ENCODE measurements around the gene CSMD2. TPM values are rescaled to one million over a fixed set of nuclear protein-coding genes. Genes with fewer than 3 reads are reported as not detected.

Gene CSMD2
- total RNA-seq, 1 experiment from 2014 or later, result 13.2 TPM

DNA sequence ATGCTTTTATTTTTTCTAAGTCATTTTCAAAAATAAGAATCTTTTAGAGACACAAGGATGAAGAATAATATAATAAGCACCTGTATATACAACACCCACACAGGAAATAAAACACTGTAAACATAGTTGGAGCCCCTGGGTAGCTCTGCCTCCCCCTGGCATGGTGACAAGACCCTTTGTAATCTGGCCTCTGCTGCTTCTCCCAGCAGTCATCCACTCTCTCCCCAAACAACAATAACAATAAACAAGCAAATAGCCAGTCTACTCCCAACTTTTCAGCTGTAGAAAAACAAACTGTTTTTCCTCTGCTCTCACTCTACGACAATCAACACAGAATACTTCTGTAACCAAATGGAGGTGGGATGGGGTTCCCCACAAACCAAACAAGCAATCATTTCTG is 110.1 kb downstream of the CSMD2 start:
- ChIA-PET POLR2A (no interaction called here), CTCF (interaction anchor here (1.1 kb wide), 1 partner anchor 58 kb away, joined by 3 read pairs; no protein-coding TSS in a partner anchor)
- H3K4me3 Mint-ChIP-seq, result no peak overlapping the region
- H3K36me3 Mint-ChIP-seq, result peaks cover 13% of the 10 kb centered on the region
- peaks cover 11% of the 10 kb centered on the region for H3K9me3 Mint-ChIP-seq
- DNase-seq (ENCODE audit: low spot score), result no peak
- H3K4me1 Mint-ChIP-seq, result peaks cover 21% of the 10 kb centered on the region
- H3K27me3 Mint-ChIP-seq (ENCODE audit: low read depth), result no peaks in the 10 kb centered on the region; the same call in 1 of the 2 replicates
- TF ChIP-seq, protein P1, sequence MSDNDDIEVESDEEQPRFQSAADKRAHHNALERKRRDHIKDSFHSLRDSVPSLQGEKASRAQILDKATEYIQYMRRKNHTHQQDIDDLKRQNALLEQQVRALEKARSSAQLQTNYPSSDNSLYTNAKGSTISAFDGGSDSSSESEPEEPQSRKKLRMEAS (CRISPR knock-in tag; IDR thresholded peaks at IDR 0.05), result no peak
- no peak for TF ChIP-seq MXD4 (CRISPR knock-in tag; IDR thresholded peaks at IDR 0.05; ENCODE audit: borderline replicate concordance)
- no peak for TF ChIP-seq HMGA2 (CRISPR knock-in tag; IDR thresholded peaks at IDR 0.05)
- no peak for TF ChIP-seq CREM (CRISPR knock-in tag; IDR thresholded peaks at IDR 0.05)
- no peak for TF ChIP-seq ZNF416 (CRISPR knock-in tag; IDR thresholded peaks at IDR 0.05)
- no peak for TF ChIP-seq NFE2L1 (CRISPR knock-in tag; IDR thresholded peaks at IDR 0.05)
- TF ChIP-seq, protein P2, sequence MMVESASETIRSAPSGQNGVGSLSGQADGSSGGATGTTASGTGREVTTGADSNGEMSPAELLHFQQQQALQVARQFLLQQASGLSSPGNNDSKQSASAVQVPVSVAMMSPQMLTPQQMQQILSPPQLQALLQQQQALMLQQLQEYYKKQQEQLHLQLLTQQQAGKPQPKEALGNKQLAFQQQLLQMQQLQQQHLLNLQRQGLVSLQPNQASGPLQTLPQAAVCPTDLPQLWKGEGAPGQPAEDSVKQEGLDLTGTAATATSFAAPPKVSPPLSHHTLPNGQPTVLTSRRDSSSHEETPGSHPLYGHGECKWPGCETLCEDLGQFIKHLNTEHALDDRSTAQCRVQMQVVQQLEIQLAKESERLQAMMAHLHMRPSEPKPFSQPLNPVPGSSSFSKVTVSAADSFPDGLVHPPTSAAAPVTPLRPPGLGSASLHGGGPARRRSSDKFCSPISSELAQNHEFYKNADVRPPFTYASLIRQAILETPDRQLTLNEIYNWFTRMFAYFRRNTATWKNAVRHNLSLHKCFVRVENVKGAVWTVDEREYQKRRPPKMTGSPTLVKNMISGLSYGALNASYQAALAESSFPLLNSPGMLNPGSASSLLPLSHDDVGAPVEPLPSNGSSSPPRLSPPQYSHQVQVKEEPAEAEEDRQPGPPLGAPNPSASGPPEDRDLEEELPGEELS (CRISPR knock-in tag; IDR thresholded peaks at IDR 0.05), result no peak
- TF ChIP-seq ZNF423 (CRISPR knock-in tag; IDR thresholded peaks at IDR 0.05), result no peak
- TF ChIP-seq, protein P3, sequence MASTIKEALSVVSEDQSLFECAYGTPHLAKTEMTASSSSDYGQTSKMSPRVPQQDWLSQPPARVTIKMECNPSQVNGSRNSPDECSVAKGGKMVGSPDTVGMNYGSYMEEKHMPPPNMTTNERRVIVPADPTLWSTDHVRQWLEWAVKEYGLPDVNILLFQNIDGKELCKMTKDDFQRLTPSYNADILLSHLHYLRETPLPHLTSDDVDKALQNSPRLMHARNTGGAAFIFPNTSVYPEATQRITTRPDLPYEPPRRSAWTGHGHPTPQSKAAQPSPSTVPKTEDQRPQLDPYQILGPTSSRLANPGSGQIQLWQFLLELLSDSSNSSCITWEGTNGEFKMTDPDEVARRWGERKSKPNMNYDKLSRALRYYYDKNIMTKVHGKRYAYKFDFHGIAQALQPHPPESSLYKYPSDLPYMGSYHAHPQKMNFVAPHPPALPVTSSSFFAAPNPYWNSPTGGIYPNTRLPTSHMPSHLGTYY (CRISPR knock-in tag; IDR thresholded peaks at IDR 0.05), result no peak
- TF ChIP-seq SOX15 (CRISPR knock-in tag; IDR thresholded peaks at IDR 0.05), result no peak
- TF ChIP-seq CBFB (CRISPR knock-in tag; IDR thresholded peaks at IDR 0.05; ENCODE audit: low read depth), result no peak
- H3K27ac Mint-ChIP-seq, result no peak overlapping the region
- ATAC-seq, result no peak

DNA sequence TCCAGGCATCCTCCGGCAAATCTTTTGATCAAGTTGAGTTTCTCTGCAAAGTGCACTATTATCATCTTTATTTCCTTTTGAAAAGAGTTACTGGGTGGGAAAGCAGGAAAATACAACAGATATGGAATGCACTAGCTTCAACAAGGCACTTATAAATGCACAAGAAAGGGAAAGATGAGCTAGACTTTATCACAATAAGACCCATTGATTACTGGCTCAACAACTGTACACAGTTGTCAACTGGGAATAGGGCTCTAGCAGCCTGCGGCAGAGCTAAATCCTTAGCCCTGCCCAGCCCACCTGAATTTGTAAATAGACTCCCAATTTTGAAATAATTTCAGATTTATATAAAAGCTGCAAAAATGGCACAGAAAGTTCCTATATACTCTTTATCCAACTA is 111.4 kb downstream of the CSMD2 start:
- Mint-ChIP-seq H3K27me3 (ENCODE audit: low read depth) (no peaks in the 10 kb centered on the region; the same call in 1 of the 2 replicates), H3K4me1 (peaks cover 21% of the 10 kb centered on the region), H3K4me3 (no peak overlapping the region), H3K27ac (no peak overlapping the region), H3K36me3 (peaks cover 19% of the 10 kb centered on the region), H3K9me3 (peaks cover 16% of the 10 kb centered on the region)
- ATAC-seq (no peak), DNase-seq (ENCODE audit: low spot score) (no peak)
- ChIA-PET CTCF (interaction anchor here (1.0 to 1.5 kb wide), 3 partner anchors 16 to 60 kb away, joined by 3 to 4 read pairs (median 3); no protein-coding TSS in a partner anchor), POLR2A (no interaction called here)
- TF ChIP-seq, protein P4, sequence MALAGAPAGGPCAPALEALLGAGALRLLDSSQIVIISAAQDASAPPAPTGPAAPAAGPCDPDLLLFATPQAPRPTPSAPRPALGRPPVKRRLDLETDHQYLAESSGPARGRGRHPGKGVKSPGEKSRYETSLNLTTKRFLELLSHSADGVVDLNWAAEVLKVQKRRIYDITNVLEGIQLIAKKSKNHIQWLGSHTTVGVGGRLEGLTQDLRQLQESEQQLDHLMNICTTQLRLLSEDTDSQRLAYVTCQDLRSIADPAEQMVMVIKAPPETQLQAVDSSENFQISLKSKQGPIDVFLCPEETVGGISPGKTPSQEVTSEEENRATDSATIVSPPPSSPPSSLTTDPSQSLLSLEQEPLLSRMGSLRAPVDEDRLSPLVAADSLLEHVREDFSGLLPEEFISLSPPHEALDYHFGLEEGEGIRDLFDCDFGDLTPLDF (CRISPR knock-in tag; IDR thresholded peaks at IDR 0.05), result no peak
- TF ChIP-seq ZNF232 (CRISPR knock-in tag; IDR thresholded peaks at IDR 0.05) (no peak), ETV6 (CRISPR knock-in tag; IDR thresholded peaks at IDR 0.05) (no peak), FOXK1 (CRISPR knock-in tag; IDR thresholded peaks at IDR 0.05) (no peak), ZNF317 (CRISPR knock-in tag; IDR thresholded peaks at IDR 0.05; ENCODE audit: borderline replicate concordance, low read depth) (no peak), NR1H2 (CRISPR knock-in tag; IDR thresholded peaks at IDR 0.05) (no peak), ATF1 (CRISPR knock-in tag; IDR thresholded peaks at IDR 0.05) (no peak), RORB (CRISPR knock-in tag; IDR thresholded peaks at IDR 0.05) (no peak)
- TF ChIP-seq, protein P5, sequence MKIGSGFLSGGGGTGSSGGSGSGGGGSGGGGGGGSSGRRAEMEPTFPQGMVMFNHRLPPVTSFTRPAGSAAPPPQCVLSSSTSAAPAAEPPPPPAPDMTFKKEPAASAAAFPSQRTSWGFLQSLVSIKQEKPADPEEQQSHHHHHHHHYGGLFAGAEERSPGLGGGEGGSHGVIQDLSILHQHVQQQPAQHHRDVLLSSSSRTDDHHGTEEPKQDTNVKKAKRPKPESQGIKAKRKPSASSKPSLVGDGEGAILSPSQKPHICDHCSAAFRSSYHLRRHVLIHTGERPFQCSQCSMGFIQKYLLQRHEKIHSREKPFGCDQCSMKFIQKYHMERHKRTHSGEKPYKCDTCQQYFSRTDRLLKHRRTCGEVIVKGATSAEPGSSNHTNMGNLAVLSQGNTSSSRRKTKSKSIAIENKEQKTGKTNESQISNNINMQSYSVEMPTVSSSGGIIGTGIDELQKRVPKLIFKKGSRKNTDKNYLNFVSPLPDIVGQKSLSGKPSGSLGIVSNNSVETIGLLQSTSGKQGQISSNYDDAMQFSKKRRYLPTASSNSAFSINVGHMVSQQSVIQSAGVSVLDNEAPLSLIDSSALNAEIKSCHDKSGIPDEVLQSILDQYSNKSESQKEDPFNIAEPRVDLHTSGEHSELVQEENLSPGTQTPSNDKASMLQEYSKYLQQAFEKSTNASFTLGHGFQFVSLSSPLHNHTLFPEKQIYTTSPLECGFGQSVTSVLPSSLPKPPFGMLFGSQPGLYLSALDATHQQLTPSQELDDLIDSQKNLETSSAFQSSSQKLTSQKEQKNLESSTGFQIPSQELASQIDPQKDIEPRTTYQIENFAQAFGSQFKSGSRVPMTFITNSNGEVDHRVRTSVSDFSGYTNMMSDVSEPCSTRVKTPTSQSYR (CRISPR knock-in tag; IDR thresholded peaks at IDR 0.05), result no peak
- TF ChIP-seq, protein P6, sequence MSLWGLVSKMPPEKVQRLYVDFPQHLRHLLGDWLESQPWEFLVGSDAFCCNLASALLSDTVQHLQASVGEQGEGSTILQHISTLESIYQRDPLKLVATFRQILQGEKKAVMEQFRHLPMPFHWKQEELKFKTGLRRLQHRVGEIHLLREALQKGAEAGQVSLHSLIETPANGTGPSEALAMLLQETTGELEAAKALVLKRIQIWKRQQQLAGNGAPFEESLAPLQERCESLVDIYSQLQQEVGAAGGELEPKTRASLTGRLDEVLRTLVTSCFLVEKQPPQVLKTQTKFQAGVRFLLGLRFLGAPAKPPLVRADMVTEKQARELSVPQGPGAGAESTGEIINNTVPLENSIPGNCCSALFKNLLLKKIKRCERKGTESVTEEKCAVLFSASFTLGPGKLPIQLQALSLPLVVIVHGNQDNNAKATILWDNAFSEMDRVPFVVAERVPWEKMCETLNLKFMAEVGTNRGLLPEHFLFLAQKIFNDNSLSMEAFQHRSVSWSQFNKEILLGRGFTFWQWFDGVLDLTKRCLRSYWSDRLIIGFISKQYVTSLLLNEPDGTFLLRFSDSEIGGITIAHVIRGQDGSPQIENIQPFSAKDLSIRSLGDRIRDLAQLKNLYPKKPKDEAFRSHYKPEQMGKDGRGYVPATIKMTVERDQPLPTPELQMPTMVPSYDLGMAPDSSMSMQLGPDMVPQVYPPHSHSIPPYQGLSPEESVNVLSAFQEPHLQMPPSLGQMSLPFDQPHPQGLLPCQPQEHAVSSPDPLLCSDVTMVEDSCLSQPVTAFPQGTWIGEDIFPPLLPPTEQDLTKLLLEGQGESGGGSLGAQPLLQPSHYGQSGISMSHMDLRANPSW (CRISPR knock-in tag; conservative IDR thresholded peaks at IDR 0.05; ENCODE audit: low read depth), result no peak
- TF ChIP-seq, protein P7, sequence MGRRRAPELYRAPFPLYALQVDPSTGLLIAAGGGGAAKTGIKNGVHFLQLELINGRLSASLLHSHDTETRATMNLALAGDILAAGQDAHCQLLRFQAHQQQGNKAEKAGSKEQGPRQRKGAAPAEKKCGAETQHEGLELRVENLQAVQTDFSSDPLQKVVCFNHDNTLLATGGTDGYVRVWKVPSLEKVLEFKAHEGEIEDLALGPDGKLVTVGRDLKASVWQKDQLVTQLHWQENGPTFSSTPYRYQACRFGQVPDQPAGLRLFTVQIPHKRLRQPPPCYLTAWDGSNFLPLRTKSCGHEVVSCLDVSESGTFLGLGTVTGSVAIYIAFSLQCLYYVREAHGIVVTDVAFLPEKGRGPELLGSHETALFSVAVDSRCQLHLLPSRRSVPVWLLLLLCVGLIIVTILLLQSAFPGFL (CRISPR knock-in tag; IDR thresholded peaks at IDR 0.05; ENCODE audit: borderline replicate concordance), result no peak

All from WTC11 (cell line).